ENCODE measurements around the gene IL5RA.

- TF ChIP-seq ZBED1 (IDR thresholded peaks at IDR 0.05; ENCODE audit: borderline replicate concordance) (no peak), TARDBP (IDR thresholded peaks at IDR 0.05; ENCODE audit: borderline replicate concordance) (no peak)
- TF ChIP-seq, protein P1, sequence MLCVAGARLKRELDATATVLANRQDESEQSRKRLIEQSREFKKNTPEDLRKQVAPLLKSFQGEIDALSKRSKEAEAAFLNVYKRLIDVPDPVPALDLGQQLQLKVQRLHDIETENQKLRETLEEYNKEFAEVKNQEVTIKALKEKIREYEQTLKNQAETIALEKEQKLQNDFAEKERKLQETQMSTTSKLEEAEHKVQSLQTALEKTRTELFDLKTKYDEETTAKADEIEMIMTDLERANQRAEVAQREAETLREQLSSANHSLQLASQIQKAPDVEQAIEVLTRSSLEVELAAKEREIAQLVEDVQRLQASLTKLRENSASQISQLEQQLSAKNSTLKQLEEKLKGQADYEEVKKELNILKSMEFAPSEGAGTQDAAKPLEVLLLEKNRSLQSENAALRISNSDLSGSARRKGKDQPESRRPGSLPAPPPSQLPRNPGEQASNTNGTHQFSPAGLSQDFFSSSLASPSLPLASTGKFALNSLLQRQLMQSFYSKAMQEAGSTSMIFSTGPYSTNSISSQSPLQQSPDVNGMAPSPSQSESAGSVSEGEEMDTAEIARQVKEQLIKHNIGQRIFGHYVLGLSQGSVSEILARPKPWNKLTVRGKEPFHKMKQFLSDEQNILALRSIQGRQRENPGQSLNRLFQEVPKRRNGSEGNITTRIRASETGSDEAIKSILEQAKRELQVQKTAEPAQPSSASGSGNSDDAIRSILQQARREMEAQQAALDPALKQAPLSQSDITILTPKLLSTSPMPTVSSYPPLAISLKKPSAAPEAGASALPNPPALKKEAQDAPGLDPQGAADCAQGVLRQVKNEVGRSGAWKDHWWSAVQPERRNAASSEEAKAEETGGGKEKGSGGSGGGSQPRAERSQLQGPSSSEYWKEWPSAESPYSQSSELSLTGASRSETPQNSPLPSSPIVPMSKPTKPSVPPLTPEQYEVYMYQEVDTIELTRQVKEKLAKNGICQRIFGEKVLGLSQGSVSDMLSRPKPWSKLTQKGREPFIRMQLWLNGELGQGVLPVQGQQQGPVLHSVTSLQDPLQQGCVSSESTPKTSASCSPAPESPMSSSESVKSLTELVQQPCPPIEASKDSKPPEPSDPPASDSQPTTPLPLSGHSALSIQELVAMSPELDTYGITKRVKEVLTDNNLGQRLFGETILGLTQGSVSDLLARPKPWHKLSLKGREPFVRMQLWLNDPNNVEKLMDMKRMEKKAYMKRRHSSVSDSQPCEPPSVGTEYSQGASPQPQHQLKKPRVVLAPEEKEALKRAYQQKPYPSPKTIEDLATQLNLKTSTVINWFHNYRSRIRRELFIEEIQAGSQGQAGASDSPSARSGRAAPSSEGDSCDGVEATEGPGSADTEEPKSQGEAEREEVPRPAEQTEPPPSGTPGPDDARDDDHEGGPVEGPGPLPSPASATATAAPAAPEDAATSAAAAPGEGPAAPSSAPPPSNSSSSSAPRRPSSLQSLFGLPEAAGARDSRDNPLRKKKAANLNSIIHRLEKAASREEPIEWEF (IDR thresholded peaks at IDR 0.05; ENCODE audit: insufficient replicate concordance, low read depth, low read length), result no peak
Observed at GRCh38 chr3:3059645-3060044, 50.5 kb downstream of the IL5RA start.

Data from GM12878 (cell line).